ENCODE results near the gene ARSH. TPM values are rescaled to one million over a fixed set of nuclear protein-coding genes. Genes with fewer than 3 reads are reported as not detected.

ARSH gene
- total and polyA plus RNA-seq, 2 donors (not counting 1 experiment from before 2014, with no cell fraction given): not detected

- no peak overlapping the region for H2AFZ ChIP-seq (ENCODE audit: insufficient read depth, low read depth, low read length, poor library complexity, severe bottlenecking)
- H3K9ac ChIP-seq (ENCODE audit: low read length): no peak overlapping the region
- no peak for TF ChIP-seq EZH2 (IDR thresholded peaks at IDR 0.05; ENCODE audit: borderline replicate concordance, insufficient read depth, low read depth, low read length, poor library complexity, severe bottlenecking)
- no peak for TF ChIP-seq CTCF (IDR thresholded peaks at IDR 0.05)
- no peaks in the 10 kb centered on the region for H3K4me1 Mint-ChIP-seq
- no CpG with 5 or more reads among the region's 13 CpGs for WGBS (ENCODE audit: insufficient coverage)
- H4K20me1 ChIP-seq (ENCODE audit: control insufficient read depth, insufficient read depth, low read length, poor library complexity, severe bottlenecking): no peaks in the 10 kb centered on the region
- H3K79me2 ChIP-seq (ENCODE audit: control insufficient read depth, insufficient read depth, low read length): no peaks in the 10 kb centered on the region
- no peaks in the 10 kb centered on the region for H3K27me3 ChIP-seq (replicated peaks in 1 of 4; ENCODE audit: control extremely low read depth in 1 of 4, control insufficient read depth in 3 of 4, insufficient read depth in 4 of 4, low read length in 3 of 4)
- POLR2A ChIA-PET: no interaction called here
- H3K9me3 Mint-ChIP-seq (ENCODE audit: insufficient read depth): no peaks in the 10 kb centered on the region
- H3K9me3 ChIP-seq (ENCODE audit: control extremely low read depth in 1 of 3, control insufficient read depth in 2 of 3, insufficient read depth in 1 of 3, low read length in 2 of 3): no peaks in the 10 kb centered on the region
- no peak overlapping the region for H3K27ac Mint-ChIP-seq
- H3K4me3 ChIP-seq (ENCODE audit: control extremely low read depth in 1 of 5, extremely low read depth in 1 of 5, insufficient read depth in 1 of 5, low read depth in 2 of 5, low read length in 4 of 5): no peak overlapping the region
- no peak overlapping the region for H3K4me2 ChIP-seq (replicated peaks; ENCODE audit: low read depth, low read length, poor library complexity, severe bottlenecking)
- DNase-seq (no peak), ATAC-seq (ENCODE audit: low read depth) (no peak)
- CTCF ChIA-PET: no interaction called here
- H3K27me3 Mint-ChIP-seq: no peaks in the 10 kb centered on the region
- intact Hi-C loops (cut with micrococcal nuclease): no loop called here
- H3K4me3 Mint-ChIP-seq: no peak overlapping the region
- H3K36me3 ChIP-seq (replicated peaks in 1 of 2; ENCODE audit: control extremely low read depth in 1 of 2, control insufficient read depth in 1 of 2, extremely low read depth in 1 of 2, insufficient read depth in 2 of 2, low read length in 1 of 2): no peaks in the 10 kb centered on the region
- H3K4me1 ChIP-seq (ENCODE audit: control insufficient read depth in 2 of 2, insufficient read depth in 2 of 2, low read length in 2 of 2): no peaks in the 10 kb centered on the region
- H3K27ac ChIP-seq (ENCODE audit: low read length in 2 of 2): no peak overlapping the region
These were observed 22.8 kb downstream of the ARSH start for GRCh38 chrX:3029129-3029528.

GRCh38 chrX:3037218-3037617, 30.9 kb downstream of the ARSH start:
- Mint-ChIP-seq H3K4me3 (no peak overlapping the region), H3K27ac (no peak overlapping the region), H3K27me3 (no peaks in the 10 kb centered on the region), H3K9me3 (ENCODE audit: insufficient read depth) (no peaks in the 10 kb centered on the region), H3K4me1 (no peaks in the 10 kb centered on the region)
- no peak overlapping the region for H2AFZ ChIP-seq (ENCODE audit: insufficient read depth, low read depth, low read length, poor library complexity, severe bottlenecking)
- no peak for DNase-seq
- no CpG with 5 or more reads among the region's 3 CpGs for WGBS (ENCODE audit: insufficient coverage)
- no peak overlapping the region for H3K4me2 ChIP-seq (replicated peaks; ENCODE audit: low read depth, low read length, poor library complexity, severe bottlenecking)
- ChIA-PET POLR2A (no interaction called here), CTCF (no interaction called here)
- no peak overlapping the region for H3K27ac ChIP-seq (ENCODE audit: low read length in 2 of 2)
- H3K36me3 ChIP-seq (replicated peaks in 1 of 2; ENCODE audit: control extremely low read depth in 1 of 2, control insufficient read depth in 1 of 2, extremely low read depth in 1 of 2, insufficient read depth in 2 of 2, low read length in 1 of 2): no peaks in the 10 kb centered on the region
- no peaks in the 10 kb centered on the region for H3K79me2 ChIP-seq (ENCODE audit: control insufficient read depth, insufficient read depth, low read length)
- no peaks in the 10 kb centered on the region for H3K4me1 ChIP-seq (ENCODE audit: control insufficient read depth in 2 of 2, insufficient read depth in 2 of 2, low read length in 2 of 2)
- no peak for TF ChIP-seq CTCF (IDR thresholded peaks at IDR 0.05)
- TF ChIP-seq EZH2 (IDR thresholded peaks at IDR 0.05; ENCODE audit: borderline replicate concordance, insufficient read depth, low read depth, low read length, poor library complexity, severe bottlenecking): no peak
- H3K27me3 ChIP-seq (replicated peaks in 1 of 4; ENCODE audit: control extremely low read depth in 1 of 4, control insufficient read depth in 3 of 4, insufficient read depth in 4 of 4, low read length in 3 of 4): no peaks in the 10 kb centered on the region
- intact Hi-C loops (cut with micrococcal nuclease): no loop called here
- H3K9me3 ChIP-seq (ENCODE audit: control extremely low read depth in 1 of 3, control insufficient read depth in 2 of 3, insufficient read depth in 1 of 3, low read length in 2 of 3): no peaks in the 10 kb centered on the region
- no peak overlapping the region for H3K4me3 ChIP-seq (ENCODE audit: control extremely low read depth in 1 of 5, extremely low read depth in 1 of 5, insufficient read depth in 1 of 5, low read depth in 2 of 5, low read length in 4 of 5)
- H3K9ac ChIP-seq (ENCODE audit: low read length): no peak overlapping the region
- H4K20me1 ChIP-seq (ENCODE audit: control insufficient read depth, insufficient read depth, low read length, poor library complexity, severe bottlenecking): no peaks in the 10 kb centered on the region
- no peak for ATAC-seq (ENCODE audit: low read depth)
